Left cardiac atrium (tissue), 4 donors: ENCODE data around the gene NPB. TPM values are rescaled to one million over a fixed set of nuclear protein-coding genes. Genes with fewer than 3 reads are reported as not detected.

ENCODE experiments used
- ATAC-seq, 2 donors: fragments of 200-7000 bp; cut with Tn5 transposase; one replicate each; pipeline ENCODE4 v1.9.1; 2020; ENCODE audit warnings: mild to moderate bottlenecking in 2 of 2, moderate library complexity in 2 of 2
- DNase-seq: peaks from one replicate; pipeline ENCODE4 v3.0.0-alpha.2; 2020
- intact Hi-C, 2 donors: fragments of 100-400 bp; cut with DNase I; formaldehyde crosslinking; loops; one replicate each; pipeline versions ENCODE4 v1.14.1 to v1.15.1; 2022 to 2023
- total RNA-seq, 2 donors: library from RNA; stranded (reverse); fragmentation: NEBNext Ultra II Directional; extraction: Animal tissue kit (Norgen Biotek cat#: 25700); gene quantifications; one replicate each; pipeline ENCODE4 v1.2.1, GENCODE V29; 2021
- donor health status: DM: no; HTN: yes; CAD: no.
- donor health status: DM: no; HTN: yes; CAD: no; lungs with severe emphysema.
- donor health status: DM: yes; HTN: yes; CAD: no.
- donor health status: Dilated cardiomyopathy.

Gene NPB
- total RNA-seq, 2 donors from 2014 or later, result 0.21 to 0.24 TPM

DNA sequence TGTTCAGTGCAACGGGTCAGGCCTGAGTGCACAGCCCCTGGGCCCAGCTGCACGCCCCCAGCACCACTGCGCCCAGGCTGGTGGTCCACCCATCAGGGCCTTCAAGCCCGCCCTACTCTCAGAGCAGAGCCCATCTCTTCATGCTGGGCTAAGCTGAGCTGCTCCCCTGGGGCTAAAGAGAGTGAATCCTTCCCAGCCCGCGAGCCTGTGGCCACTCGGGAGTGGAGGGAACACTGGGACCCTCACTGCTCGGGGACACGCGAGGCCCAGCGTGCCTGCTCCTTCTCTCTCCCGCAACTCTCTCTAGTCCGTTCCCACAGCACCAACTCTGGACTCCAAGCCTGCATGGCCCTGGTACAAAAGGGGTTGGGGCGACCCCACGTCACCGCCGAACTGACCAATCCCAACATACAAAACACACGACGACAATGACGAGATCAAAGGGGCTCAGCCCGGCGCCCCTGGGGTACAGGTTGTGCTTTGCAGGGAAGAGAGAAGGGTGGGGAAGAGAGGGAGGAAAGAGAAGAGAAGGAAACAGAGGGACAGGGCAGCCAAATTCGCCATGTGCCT is 20.0 kb downstream of the NPB start:
- ATAC-seq (no peak), DNase-seq (no peak)
- intact Hi-C loops, result no loop called here

DNA sequence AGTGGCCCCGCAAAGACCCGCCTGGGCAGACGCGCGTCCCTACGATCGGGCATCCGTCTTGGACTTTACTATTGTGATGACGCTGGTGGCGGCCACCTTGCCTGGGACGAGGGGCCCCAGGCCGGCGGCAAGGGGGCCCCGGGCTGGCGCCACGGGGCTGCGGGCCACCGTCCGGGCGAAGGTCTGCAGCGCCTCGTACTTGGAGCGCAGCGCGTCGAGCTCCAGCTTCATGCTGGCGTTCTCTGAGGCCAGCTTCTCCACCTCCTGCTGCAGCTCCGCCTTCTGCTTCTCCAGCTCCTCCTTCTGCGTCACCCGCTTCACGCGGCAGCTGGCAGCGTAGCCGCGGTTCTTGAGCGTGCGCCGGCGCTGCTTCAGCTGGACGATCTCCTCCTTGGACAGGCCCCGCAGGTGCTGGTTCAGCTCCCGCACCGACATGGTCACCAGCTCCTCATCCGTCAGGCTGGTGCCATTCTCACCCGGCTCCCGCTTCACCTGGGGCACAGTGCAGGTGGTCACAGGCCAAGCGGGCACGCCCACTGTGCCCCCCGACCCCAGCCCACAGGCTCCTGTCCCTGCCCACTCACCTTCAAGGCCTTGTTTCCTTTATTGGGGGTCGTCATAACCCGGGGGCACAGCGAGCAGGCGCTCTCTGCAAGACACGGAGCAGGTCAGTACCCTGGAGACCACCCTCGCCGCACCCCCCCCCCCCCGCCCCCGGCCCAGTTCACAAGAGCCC is 20.7 kb downstream of the NPB start:
- DNase-seq (no peak), ATAC-seq (no peak)
- intact Hi-C loops, result no loop called here

- ATAC-seq, result peak; percentile 19 to 52
- DNase-seq, result peak; percentile 80
- intact Hi-C loops, result no loop called here
These were observed 21.5 kb downstream of the NPB start for GRCh38 chr17:81923302-81924260.

DNA sequence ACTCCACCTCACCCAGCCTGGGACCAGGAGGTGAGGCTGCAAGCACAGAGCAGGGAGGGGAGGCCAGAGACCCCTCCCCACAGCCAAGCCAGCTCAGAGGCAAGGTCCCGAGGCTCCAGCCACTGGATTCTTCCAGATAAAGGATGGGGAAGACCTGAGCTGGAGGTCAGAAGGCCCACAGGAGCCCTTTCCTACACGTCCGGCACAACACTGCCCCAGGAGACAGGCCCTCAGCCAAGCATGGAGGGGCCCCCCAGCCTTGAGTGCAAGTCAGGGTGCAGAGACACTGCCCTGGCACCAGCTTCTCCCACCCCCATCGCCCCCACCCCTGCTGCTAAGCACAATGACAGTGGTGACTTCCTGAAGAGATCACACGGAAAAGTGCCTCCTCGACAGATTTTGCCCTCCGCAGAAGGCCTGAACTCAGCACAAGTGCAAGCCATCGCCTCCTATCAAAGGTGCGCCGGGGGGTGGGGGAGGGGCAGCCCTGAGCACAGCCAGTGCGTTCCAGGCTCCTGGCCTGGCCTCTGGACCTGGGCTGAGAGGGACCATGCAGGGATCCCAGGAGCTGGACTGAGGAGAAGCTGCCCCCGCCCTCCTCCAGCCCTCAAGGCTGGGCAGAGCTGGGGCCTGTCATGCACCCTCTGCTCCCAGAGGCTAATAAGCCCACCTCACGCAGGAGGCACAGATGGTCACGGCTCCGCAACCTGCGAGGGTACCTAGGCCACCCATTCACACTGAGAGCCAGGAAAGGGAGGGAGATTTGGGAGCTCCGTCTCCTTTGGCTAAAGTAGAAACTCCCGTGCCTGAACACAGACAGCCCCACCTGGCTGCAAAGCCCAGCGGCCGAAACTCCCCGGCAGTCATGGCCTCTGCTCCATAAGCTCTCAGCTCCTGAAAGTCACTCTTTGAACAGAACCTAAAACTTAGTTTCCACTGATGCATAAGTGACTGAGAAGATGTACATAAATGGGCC is 22.8 kb downstream of the NPB start:
- no peak for DNase-seq
- intact Hi-C loops, result no loop called here

GRCh38 chr17:81925860-81926450 is 23.9 kb downstream of the NPB start:
- DNase-seq (no peak), ATAC-seq (no peak)
- intact Hi-C loops, result no loop called here

More for the DNA sequence above, 22.8 kb downstream of the NPB start:
- ATAC-seq, result no peak

GRCh38 chr17:81926451-81927151 is 24.6 kb downstream of the NPB start:
- DNase-seq (peak; percentile 87), ATAC-seq (peak; percentile 51 to 58)
- intact Hi-C loops, result no loop called here

- ATAC-seq, result peak; percentile 0 to 3
- intact Hi-C loops, result no loop called here
- no peak for DNase-seq
These were observed 25.2 kb downstream of the NPB start for GRCh38 chr17:81927152-81927652.

DNA sequence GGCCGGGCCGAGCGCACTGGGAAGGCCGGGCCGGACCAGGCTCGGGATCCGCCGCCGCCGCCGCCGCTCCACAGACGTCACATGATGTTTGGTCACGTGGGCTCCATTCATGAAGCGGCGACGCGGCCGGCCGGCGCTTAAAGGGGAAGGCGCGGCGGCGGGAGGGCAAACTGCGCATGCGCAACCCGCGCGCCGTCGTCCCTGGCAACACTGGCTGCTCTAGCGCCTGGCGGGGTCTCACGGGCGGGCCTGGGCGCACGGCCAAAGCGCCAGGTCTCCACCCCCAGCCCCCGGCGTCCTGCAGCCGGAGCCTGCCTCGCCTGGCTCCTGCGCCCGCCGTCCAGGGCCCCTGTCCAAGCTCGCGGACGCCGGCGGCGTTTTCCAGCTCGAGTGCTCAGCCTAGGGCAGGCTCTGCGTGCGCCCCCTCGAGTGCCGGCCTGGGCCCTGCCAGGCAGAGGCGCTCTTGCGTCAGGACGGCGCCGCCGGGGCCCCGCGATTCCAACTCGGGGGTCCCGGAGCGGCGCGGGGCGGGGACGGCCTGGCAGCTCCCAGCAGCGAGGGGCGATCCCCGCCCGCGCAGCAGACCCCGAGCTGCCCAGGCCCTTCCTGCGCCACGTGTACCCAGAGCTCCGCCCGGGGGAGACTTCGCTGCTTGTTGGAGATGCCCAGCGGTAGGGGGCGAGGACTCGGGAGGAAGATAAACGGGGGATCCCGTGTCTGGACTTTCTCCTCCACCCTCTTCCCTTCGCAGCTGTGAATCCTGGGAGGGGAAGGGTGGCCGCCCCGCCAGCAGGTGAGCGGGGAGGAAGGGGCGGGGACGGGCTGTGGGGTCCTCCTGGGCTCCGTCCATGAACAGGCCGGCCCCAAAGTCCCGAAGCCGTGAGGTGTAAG is 25.9 kb downstream of the NPB start, which contains the start of gene MAFG:
Gene MAFG (minus strand): TSS at position 83 of the 891 bp plus-strand sequence. CDS start 4,550 bp downstream, outside the sequence.
- DNase-seq (peak; percentile 93), ATAC-seq (peak; percentile 61 to 76)
- intact Hi-C loops, result no loop called here

GRCh38 chr17:81928544-81929252 is 26.7 kb downstream of the NPB start:
- ATAC-seq, result no peak
- DNase-seq, result peak; percentile 20
- intact Hi-C loops, result no loop called here

DNA sequence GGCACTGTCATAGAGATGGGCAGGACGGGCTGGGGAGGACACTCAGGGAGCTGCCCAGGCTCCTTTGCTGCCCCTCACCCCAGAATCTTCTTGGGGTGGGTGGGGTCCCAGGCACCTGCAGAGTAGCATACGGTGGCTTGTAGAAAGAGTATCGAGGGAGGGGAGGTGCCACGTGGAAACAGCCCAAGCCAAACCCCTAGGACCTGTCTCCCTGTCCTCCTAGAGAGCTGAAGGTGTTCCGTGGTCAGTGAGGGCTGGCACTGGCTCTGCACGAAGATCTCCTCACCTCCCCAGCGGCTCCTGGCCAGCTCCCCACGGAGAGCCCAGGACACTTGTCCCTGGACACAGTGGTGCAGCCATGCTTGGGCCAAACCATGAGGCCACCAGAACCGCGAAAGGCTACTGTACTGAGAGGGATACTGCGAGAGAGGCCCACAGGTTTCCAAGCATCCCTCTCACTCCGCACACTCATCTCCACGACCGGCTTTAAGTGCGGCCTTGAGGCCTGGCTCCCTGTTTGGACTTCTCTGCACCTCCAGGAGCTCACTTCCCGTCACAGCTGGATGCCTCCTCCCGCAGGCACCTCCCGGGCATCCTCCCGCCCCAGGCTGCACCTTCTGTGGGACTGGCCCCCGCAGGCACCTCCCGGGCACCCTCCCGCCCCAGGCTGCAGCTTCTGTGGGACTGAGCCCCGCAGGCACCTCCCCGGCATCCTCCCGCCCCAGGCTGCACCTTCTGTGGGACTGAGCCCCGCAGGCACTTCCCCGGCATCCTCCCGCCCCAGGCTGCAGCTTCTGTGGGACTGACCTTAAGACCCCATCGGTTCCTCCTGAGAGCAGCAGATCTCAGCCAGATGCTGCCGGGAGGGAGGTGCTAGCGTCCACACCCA is 27.5 kb downstream of the NPB start:
- ATAC-seq, result no peak
- intact Hi-C loops, result no loop called here
- no peak for DNase-seq

GRCh38 chr17:81930142-81931125 is 28.4 kb downstream of the NPB start:
- DNase-seq (no peak), ATAC-seq (no peak)
- intact Hi-C loops, result no loop called here

- no peak for DNase-seq
- ATAC-seq, result no peak
- intact Hi-C loops, result no loop called here
These were observed 29.1 kb downstream of the NPB start for GRCh38 chr17:81931189-81931556.

GRCh38 chr17:81931557-81932332 is 29.7 kb downstream of the NPB start:
- DNase-seq, result no peak
- ATAC-seq, result no peak
- intact Hi-C loops, result no loop called here
